Measurements from ENCODE around the gene NEURL1B. TPM values are rescaled to one million over a fixed set of nuclear protein-coding genes. Genes with fewer than 3 reads are reported as not detected.

The NEURL1B gene
- total RNA-seq, 1 donor from 2014 or later = 131 TPM

GRCh38 chr5:172718527-172719114 is 77.6 kb downstream of the NEURL1B start:
- H3K4me1 ChIP-seq = peaks cover 20 to 39% of the 10 kb centered on the region in 2 donors
- H3K4me3 ChIP-seq = no peak overlapping the region
- TF ChIP-seq, protein P1, sequence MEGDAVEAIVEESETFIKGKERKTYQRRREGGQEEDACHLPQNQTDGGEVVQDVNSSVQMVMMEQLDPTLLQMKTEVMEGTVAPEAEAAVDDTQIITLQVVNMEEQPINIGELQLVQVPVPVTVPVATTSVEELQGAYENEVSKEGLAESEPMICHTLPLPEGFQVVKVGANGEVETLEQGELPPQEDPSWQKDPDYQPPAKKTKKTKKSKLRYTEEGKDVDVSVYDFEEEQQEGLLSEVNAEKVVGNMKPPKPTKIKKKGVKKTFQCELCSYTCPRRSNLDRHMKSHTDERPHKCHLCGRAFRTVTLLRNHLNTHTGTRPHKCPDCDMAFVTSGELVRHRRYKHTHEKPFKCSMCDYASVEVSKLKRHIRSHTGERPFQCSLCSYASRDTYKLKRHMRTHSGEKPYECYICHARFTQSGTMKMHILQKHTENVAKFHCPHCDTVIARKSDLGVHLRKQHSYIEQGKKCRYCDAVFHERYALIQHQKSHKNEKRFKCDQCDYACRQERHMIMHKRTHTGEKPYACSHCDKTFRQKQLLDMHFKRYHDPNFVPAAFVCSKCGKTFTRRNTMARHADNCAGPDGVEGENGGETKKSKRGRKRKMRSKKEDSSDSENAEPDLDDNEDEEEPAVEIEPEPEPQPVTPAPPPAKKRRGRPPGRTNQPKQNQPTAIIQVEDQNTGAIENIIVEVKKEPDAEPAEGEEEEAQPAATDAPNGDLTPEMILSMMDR (IDR thresholded peaks at IDR 0.05) = no peak
- intact Hi-C loops (cut with DNase I) = loop anchor here (2.0 kb wide), 2 partner anchors 14 to 46 kb away; no protein-coding TSS in a partner anchor
- no peaks in the 10 kb centered on the region for H3K27me3 ChIP-seq
- no peaks in the 10 kb centered on the region for H3K9me3 ChIP-seq
- no peak overlapping the region for H3K27ac ChIP-seq
- DNase-seq (ENCODE audit: low spot score in 2 of 2) = no peak
- no peaks in the 10 kb centered on the region for H3K36me3 ChIP-seq

DNA sequence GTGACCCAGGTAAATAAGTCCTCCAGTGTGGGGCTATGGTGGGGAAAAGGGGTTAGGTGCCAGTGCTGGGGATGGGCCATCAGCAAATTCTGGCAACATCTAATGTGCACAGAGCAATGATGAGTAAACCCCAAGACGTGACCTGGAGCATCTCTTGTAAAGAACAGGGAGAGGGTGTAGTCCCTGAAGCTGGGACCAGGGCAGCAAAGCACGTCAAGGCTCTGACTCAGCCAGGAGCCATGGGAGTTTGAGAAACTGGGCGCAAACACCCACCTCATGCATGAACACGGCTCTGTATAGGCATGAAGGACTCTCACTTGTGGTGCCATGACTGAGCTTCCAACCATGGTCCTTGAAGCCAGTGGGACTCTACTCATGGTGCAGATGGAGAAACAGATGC is 78.1 kb downstream of the NEURL1B start:
- H3K9me3 ChIP-seq = no peaks in the 10 kb centered on the region
- DNase-seq (ENCODE audit: low spot score in 2 of 2) = no peak
- intact Hi-C loops (cut with DNase I) = loop anchor here (2.0 kb wide), 2 partner anchors 14 to 46 kb away; no protein-coding TSS in a partner anchor
- no peak overlapping the region for H3K4me3 ChIP-seq
- H3K36me3 ChIP-seq = no peaks in the 10 kb centered on the region
- peak overlapping the region in 1 of 2 donors; percentile 68 for H3K27ac ChIP-seq
- H3K4me1 ChIP-seq = peaks cover 18 to 35% of the 10 kb centered on the region in 2 donors
- H3K27me3 ChIP-seq = no peaks in the 10 kb centered on the region
- TF ChIP-seq, protein P1 (IDR thresholded peaks at IDR 0.05) = no peak

DNA sequence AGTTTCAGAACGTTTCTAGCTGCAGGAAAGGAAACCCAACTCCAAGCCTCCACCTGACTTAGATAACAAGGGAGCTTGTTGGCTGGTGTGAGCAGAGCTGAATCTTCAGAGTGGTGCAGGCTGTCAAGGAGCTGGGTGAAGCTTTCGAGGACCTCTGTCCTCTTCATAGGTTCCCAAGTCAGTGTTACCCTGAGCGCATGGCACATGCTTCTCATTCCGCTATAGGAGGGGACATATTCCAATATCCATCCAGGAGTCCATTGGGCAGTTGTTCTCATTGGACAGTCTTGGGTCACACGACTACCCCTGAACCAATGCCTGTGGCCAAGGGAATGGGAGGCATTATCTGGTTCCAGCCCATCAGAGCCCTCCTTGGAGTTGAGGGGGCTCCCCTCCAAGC is 79.6 kb downstream of the NEURL1B start:
- peaks cover 6 to 26% of the 10 kb centered on the region in 2 donors for H3K4me1 ChIP-seq
- TF ChIP-seq, protein P1 (IDR thresholded peaks at IDR 0.05) = no peak
- no peaks in the 10 kb centered on the region for H3K9me3 ChIP-seq
- H3K27ac ChIP-seq = peak overlapping the region; percentile 54 to 68
- intact Hi-C loops (cut with DNase I) = loop anchor here (2.0 kb wide), 1 partner anchor 78 kb away; no protein-coding TSS in a partner anchor
- no peaks in the 10 kb centered on the region for H3K27me3 ChIP-seq
- H3K36me3 ChIP-seq = no peaks in the 10 kb centered on the region
- H3K4me3 ChIP-seq = no peak overlapping the region
- no peak for DNase-seq (ENCODE audit: low spot score in 2 of 2)

DNA sequence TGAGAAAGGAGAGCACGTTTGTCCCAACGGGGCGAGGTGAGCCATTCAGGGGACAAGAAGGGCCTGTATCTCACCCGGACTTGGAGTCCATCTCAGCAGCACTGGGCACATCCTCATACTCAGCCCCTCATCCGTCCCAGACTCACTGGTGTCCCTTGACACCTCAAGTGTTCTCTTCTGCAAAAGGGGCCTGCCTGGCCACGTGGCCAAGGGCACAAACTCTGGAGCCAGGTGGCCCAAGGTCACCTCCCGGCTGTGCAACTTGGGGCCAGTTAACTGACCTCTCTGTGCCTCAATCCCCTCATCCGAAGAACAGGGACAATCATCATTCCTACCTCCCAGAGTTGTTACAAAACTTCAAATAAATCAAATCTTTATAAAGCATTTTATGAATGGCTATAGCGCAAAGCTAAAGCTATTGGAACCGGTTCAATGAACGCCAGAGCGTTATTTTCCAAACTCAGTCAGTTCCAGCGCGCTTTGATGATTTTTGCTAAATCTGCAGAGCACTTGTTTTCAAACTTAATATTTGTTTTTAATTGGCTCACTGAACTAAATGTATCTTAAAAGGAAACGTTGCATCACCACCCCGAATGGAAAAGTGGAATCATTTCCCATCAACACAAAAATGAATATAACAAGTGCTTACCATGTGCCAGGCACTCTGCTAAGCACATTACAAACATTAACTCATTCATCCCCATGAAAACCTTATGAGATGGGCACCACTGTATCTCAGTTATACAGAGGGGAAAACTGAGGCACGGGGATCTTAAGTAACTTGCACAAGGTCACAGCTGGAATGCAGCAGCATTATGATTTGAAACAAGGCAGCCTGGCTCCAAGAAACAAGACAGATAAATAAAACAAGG is 80.6 kb downstream of the NEURL1B start:
- Histone ChIP-seq H3K27ac (peak overlapping the region; percentile 54 to 68), H3K4me1 (peaks cover 4 to 23% of the 10 kb centered on the region in 2 donors), H3K27me3 (no peaks in the 10 kb centered on the region), H3K36me3 (no peaks in the 10 kb centered on the region), H3K9me3 (no peaks in the 10 kb centered on the region), H3K4me3 (peak overlapping the region; percentile 15 to 18)
- intact Hi-C loops (cut with DNase I) = loop anchor here (1.0 to 2.0 kb wide), 3 partner anchors 12 to 77 kb away; no protein-coding TSS in a partner anchor
- TF ChIP-seq, protein P1 (IDR thresholded peaks at IDR 0.05) = no peak
- peak in 1 of 2 donors; percentile 86 for DNase-seq (ENCODE audit: low spot score in 2 of 2)

GRCh38 chr5:172722327-172722815 is 81.3 kb downstream of the NEURL1B start:
- H3K36me3 ChIP-seq = no peaks in the 10 kb centered on the region
- intact Hi-C loops (cut with DNase I) = loop anchor here (1.0 to 2.0 kb wide), 2 partner anchors 11 to 26 kb away; no protein-coding TSS in a partner anchor
- TF ChIP-seq, protein P1 (IDR thresholded peaks at IDR 0.05) = no peak
- H3K4me3 ChIP-seq = peak overlapping the region in 1 of 2 donors; percentile 18
- H3K4me1 ChIP-seq = peaks cover 4 to 23% of the 10 kb centered on the region in 2 donors
- H3K27me3 ChIP-seq = no peaks in the 10 kb centered on the region
- H3K9me3 ChIP-seq = no peaks in the 10 kb centered on the region
- no peak for DNase-seq (ENCODE audit: low spot score in 2 of 2)
- peak overlapping the region; percentile 54 to 68 for H3K27ac ChIP-seq

All from ascending aorta (tissue), 2 donors.